ENCODE results near the gene SLC25A31.
A peak's percentile ranks its signal among the peaks of the same experiment; 100 is the strongest.

The SLC25A31 gene

GRCh38 chr4:127730142-127730913, at the start of gene SLC25A31:
SLC25A31 (plus strand) TSS chr4:127730400; CDS start chr4:127730546, 146 bp downstream.
- DNase-seq (ENCODE audit: low spot score), result no peak

- no peak for DNase-seq (ENCODE audit: low spot score)
These were observed 44.9 kb upstream of the SLC25A31 start for GRCh38 chr4:127685292-127685691.

DNA sequence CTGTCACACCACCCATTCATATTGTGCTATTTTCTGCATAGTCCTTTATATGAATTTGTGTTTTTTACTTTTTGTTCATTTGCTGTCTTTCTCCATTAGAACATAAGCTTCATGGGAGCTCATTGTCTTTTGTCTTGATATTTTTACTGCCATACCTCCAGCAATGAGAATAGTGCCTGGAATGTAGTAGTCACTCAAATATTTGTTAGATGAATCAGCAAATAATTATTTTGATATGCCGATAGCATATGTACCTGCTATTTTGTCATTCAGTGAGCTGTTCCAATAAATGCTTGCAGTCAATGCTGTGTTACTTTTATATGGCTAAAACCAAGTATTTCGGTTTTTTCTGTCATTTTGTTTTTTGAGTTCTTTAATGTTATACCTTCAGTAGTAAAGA, 43.5 kb upstream of the SLC25A31 start:
- no peak for DNase-seq (ENCODE audit: low spot score)

DNA sequence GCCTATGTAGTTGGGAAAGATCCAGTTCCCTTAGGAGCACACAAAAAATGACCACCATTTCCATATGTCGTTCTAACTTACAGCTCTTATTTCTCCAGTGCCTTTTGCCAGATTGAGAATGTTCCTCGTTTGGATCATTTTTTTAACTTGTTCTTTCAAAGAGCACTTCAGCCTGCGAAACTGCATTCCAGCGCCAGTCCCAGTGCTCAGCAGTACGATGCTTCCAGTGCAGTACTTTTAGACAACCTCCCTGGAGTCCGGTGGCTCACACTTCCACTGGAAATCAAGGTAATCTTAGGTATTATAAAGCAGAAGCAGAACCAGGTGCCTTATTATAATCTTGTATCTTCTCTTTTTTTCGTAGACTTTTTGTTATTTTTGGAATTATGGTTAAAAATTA, 42.6 kb upstream of the SLC25A31 start:
- DNase-seq (ENCODE audit: low spot score), result no peak

GRCh38 chr4:127698789-127699200, 31.4 kb upstream of the SLC25A31 start:
- DNase-seq (ENCODE audit: low spot score), result peak; percentile 36

GRCh38 chr4:127708985-127709384, 21.2 kb upstream of the SLC25A31 start:
- peak; percentile 17 for DNase-seq (ENCODE audit: low spot score)

- no peak for DNase-seq (ENCODE audit: low spot score)
These were observed 20.7 kb upstream of the SLC25A31 start for GRCh38 chr4:127709456-127709855.

DNA sequence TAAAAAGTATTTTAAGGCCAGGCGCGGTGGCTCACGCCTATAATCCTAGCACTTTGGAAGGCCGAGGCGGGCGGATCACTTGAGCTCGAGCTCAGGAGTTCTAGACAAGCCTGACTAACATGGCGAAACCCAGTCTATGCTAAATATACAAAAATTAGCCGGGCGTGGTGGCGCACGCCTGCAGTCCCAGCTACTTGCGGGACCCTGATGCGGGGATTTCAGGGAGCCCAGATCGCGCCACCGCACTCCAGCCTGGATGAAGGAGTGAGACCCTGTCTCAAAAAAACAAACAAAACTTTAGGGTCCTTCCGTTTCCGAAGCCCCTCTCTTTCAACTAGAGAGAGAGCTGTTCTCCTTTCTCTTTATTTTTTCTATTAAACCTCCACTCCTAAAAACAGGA, 1.2 kb downstream of the SLC25A31 start:
- no peak for DNase-seq (ENCODE audit: low spot score)

DNA sequence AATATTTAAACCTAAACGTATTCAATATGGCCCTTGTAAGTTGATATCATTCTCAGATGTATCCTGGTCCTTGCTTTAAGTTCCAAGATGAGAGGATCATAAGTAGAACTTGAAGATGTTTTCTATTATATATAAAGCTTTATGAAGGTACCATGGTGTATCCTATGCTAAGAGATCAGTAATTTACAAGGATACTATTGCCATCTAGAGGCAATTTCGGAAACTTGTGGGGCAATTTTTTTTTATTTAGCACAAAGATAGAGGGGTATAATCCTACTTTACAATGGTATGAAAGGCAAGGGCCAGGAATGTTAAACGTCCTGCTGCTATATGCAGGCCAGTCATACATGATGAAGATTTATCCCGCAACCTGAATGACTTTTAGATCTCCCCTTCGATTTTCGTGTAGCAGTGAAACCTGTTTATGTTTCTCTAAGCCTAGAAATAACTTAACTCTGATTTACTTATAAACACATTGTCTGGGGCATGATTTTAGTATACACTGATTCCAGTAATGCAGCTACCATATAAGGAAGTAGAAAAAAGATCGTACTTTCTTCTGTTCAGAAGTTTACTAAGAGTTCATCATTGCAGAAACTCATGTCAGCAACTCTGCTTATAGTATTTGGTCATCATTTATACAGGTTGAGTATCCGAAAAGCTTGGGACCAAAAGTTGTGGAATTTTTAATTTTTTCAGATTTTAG, 2.6 kb downstream of the SLC25A31 start:
- peak; percentile 72 for DNase-seq (ENCODE audit: low spot score)

DNA sequence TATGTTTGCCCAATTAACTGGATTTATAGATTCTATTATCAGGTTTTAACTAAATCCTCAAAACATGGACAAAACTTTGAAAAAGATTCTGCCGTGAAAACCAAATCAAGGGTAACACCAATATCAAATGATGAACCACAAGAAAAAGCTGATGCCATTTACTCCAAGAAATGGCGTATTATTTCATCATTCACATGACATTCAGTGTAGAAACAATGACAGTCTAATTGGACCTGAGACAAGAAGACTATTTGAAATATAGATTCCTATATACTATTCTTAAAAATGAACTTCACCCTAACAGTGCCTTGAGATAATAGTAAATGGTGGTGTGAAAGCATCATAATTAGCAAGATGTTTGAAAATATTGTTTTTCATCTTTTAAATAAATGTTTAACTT, 4.8 kb downstream of the SLC25A31 start:
- DNase-seq (ENCODE audit: low spot score), result no peak

DNA sequence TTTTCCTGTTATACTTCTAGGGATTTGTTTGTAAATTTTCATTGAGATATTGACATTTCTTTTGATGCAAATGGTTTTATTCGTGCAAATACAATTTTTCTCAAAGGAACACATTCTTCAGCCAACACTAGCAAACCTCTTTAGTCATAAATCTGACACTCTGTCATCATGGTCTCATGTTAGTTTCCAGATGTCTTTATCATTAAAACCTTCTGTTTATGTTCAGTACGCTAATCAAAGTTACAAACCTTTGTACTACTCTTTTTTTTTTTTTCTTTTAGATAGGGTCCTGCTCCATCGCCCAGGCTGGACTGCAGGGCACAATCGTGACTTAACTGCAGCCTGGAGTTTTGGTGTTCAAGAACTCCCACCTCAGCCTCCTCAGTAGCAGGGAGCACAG, 7.1 kb downstream of the SLC25A31 start:
- DNase-seq (ENCODE audit: low spot score), result no peak

DNA sequence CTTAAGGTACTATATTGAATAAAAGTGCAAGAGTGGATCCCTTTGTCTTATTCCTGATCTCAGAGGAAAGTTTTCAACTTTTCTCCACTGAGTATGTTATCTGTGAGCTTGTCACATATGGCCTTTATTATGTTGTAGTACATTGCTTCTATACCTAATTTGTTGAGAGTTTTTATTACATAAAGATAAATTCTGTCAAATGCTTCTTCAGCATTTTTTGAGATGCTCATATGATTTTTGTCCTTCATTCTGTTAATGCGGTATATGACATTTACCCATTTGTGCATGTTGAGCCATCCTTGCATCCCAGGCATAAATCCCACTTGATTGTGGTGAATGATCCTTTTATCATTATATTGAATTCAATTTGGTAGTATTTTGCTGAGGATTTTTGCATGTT, 11.0 kb downstream of the SLC25A31 start:
- no peak for DNase-seq (ENCODE audit: low spot score)

GRCh38 chr4:127747883-127748282, 17.7 kb downstream of the SLC25A31 start:
- no peak for DNase-seq (ENCODE audit: low spot score)

GRCh38 chr4:127748957-127749356, 18.8 kb downstream of the SLC25A31 start:
- no peak for DNase-seq (ENCODE audit: low spot score)

DNA sequence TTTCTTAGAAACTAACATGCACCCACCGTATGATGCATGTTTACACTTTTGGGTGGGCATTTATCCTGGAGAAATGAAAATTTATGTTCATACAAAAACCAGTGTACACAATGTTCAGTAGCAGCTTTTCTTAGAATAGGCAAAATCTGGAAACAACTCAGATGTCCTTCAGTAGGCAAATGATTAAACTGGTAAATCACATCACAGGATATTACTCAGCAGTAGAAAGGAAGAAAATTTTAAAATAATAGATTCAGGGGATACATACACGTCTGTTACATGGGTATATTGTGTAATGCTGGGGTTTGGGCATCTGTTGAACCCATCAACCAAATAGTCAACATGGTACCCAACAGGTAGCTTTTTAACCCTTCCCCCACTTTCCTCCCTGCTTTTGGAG, 26.7 kb downstream of the SLC25A31 start:
- no peak for DNase-seq (ENCODE audit: low spot score)

DNA sequence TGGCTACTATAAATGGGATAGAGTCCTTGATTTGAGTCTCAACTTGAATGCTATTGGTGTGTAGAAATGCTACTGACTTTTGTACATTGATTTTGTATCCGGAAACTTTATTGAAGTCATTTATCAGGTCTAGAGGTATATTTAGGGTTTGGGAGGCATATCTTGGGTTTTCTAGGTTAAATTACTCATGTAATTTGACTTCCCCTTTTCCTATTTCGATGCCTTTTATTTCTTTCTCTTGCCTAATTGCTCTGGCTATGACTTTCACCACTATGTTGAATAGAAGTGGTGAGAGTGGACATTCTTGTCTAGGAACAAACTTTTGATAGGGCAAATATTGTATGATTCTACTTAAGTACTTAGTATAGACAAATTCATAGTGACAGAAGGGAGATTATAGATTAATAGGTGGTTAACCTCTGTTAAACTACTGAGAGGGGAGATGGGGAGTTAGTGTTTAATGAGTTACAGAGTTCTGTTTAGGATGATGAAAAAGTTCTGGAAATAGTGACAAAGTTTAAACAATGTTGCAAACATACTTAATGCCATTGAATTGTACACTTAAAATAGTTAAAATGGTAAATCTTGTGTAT, 29.1 kb downstream of the SLC25A31 start:
- no peak for DNase-seq (ENCODE audit: low spot score)

DNA sequence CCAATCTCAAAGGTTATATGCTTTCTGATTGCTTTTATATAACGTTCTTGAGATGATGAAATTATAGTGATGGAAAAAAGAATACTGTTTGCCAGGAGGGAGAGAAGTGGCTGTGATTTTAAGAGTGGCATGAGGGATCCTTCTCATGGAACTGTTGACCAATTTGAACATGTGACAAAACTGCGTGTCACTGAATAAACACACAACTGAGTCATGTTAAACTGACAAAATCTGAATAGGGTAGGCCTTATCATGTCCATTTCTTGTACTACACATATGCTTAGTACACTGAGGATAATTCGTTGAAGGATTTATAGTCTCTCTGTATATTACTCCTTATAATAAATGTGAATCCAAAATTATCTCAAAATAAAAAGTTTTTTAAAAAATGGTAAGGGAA, 29.7 kb downstream of the SLC25A31 start:
- DNase-seq (ENCODE audit: low spot score), result no peak

DNA sequence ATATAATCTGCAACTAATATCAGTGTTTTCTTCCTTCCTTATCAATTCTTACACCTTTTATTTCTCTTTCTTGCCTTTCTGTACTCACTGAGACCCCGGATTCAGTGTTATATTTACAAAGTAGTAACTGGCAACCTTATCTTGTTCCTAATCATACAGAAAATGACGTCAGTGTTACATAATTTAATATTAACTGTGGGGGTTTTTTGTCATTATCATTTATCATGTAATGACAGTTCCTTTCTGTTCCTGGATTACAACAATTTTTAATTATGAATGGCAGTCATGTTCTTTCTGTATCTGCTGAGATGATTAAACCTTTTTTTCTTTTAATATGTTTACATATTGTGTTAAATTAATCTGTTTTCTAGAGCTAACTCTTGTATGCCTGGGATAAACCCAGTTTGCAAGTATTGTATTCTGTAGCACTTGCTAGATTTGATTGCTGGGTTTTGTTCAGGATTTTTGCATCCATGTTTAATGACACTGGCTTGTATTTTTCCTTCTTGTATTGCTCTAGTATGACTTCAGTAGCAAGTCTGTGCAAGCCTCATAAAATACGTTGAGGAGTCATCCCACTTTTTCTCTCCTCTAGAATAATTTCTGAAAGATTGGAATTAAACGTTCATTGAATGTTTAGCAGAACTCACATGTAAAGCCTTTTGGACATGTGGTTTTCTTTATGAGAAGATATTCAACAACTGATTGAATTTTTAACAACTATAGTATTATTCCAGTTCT, 41.5 kb downstream of the SLC25A31 start:
- no peak for DNase-seq (ENCODE audit: low spot score)

GRCh38 chr4:127772769-127773671, 42.8 kb downstream of the SLC25A31 start:
- no peak for DNase-seq (ENCODE audit: low spot score)

- no peak for DNase-seq (ENCODE audit: low spot score)
These were observed 45.6 kb downstream of the SLC25A31 start for GRCh38 chr4:127775843-127776242.

DNA sequence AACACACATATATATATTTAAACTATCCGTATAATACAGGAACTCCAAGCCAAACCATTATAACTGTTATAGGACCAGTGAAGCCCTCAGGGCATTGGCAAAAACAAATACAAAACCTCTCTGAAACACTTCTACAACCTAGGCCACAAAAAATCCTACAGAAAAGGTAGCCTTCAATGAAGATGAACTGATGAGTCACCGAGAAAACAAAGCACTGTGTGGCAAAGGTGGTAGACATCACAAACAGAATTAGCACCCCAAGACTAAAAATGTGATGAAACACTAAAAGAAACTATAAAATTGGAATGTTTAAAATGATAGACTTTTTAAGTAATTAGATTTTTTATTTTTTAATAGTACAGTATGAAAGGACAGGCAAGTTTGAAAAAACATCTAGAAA, 46.4 kb downstream of the SLC25A31 start:
- DNase-seq (ENCODE audit: low spot score), result no peak

All from GM03348 (cell line).